ENCODE results near the gene FASN.

- TF ChIP-seq POLR2A (IDR thresholded peaks at IDR 0.05; ENCODE audit: low read depth, low read length) (no peak), SMC3 (IDR thresholded peaks at IDR 0.05; ENCODE audit: low read depth, low read length) (no peak), CHD1 (IDR thresholded peaks at IDR 0.05; ENCODE audit: low read depth, low read length) (no peak), FOS (IDR thresholded peaks at IDR 0.05; ENCODE audit: low read depth, low read length) (no peak), RCOR1 (IDR thresholded peaks at IDR 0.05; ENCODE audit: insufficient replicate concordance, low read length) (no peak), RAD21 (IDR thresholded peaks at IDR 0.05; ENCODE audit: low read length) (no peak), MAFK (IDR thresholded peaks at IDR 0.05; ENCODE audit: low read depth, low read length) (no peak)
- TF ChIP-seq, protein P1, sequence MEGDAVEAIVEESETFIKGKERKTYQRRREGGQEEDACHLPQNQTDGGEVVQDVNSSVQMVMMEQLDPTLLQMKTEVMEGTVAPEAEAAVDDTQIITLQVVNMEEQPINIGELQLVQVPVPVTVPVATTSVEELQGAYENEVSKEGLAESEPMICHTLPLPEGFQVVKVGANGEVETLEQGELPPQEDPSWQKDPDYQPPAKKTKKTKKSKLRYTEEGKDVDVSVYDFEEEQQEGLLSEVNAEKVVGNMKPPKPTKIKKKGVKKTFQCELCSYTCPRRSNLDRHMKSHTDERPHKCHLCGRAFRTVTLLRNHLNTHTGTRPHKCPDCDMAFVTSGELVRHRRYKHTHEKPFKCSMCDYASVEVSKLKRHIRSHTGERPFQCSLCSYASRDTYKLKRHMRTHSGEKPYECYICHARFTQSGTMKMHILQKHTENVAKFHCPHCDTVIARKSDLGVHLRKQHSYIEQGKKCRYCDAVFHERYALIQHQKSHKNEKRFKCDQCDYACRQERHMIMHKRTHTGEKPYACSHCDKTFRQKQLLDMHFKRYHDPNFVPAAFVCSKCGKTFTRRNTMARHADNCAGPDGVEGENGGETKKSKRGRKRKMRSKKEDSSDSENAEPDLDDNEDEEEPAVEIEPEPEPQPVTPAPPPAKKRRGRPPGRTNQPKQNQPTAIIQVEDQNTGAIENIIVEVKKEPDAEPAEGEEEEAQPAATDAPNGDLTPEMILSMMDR (conservative IDR thresholded peaks at IDR 0.05; ENCODE audit: low read depth, low read length) = no peak
These were observed 5.4 kb downstream of the FASN start for GRCh38 chr17:82092628-82092994.
